Fibroblast of peridontal ligament (primary cell): ENCODE data around the gene EXOSC7.
"Not testable (repeated sequence)": the region's sequence is repeated elsewhere in the genome, so short reads cannot be mapped to it uniquely, and the experiment has no call there.

ENCODE experiments used
- DNase-seq: peaks from one replicate; pipeline ENCODE4 v3.0.0-alpha.2; 2010; ENCODE audit errors: extremely low read depth

Gene EXOSC7

GRCh38 chr3:44962621-44963393, 13.2 kb upstream of the EXOSC7 start:
- DNase-seq: peak; percentile 37

- no peak for DNase-seq
Observed at GRCh38 chr3:44963571-44964325, 12.3 kb upstream of the EXOSC7 start.

DNA sequence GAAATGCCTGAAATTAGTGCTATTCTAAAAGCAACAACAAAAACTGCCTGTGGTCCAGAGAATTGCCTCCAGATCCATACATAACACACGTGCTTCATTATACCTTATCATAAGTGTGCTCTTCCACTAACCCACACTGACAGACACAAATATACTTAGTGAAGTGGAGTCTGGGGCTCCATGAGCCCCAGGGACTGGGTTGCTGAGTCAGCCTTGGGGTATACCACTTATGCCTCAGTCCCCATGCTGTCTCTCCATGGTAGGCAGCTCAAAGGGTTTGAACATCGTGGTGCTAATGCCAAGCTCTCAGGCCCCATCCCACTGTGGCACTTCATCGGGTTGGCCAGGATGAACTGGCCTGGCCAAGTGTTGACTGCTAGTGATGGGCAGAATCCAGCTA, 10.9 kb upstream of the EXOSC7 start:
- no peak for DNase-seq

DNA sequence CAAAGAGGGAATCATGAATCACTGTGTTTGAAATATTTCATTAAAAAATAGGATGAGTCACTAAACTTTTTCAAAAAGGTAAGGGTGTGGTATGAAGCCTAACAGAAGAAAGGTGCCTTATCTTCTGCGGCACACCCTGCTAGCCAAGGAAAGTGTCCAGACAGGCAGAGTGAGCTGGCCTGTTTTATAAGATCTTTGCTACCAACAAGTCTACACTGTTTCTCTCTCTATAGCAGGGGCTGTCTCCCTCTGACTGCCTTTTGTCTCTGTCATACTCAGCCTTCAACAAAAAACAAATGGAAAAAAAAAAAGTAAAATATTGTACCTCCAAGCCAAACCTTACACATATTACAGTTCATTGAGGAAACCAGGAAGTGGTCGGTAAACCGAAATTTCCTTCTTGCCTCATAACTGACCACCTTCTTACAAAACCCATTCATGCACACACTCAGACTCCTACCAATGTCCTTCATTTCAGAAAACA, 9.2 kb upstream of the EXOSC7 start:
- no peak for DNase-seq

- DNase-seq: no peak
Observed at GRCh38 chr3:44968447-44968858, 7.6 kb upstream of the EXOSC7 start.

- DNase-seq: no peak
Observed at GRCh38 chr3:44969154-44969827, 6.8 kb upstream of the EXOSC7 start.

- no peak for DNase-seq
Observed at GRCh38 chr3:44969828-44970179, 6.2 kb upstream of the EXOSC7 start.

- no peak for DNase-seq
Observed at GRCh38 chr3:44970926-44971490, 5.0 kb upstream of the EXOSC7 start.

- DNase-seq: no peak
Observed at GRCh38 chr3:44974416-44974815, 1.6 kb upstream of the EXOSC7 start.

GRCh38 chr3:44981220-44981619, 5.2 kb downstream of the EXOSC7 start:
- DNase-seq: no peak

DNA sequence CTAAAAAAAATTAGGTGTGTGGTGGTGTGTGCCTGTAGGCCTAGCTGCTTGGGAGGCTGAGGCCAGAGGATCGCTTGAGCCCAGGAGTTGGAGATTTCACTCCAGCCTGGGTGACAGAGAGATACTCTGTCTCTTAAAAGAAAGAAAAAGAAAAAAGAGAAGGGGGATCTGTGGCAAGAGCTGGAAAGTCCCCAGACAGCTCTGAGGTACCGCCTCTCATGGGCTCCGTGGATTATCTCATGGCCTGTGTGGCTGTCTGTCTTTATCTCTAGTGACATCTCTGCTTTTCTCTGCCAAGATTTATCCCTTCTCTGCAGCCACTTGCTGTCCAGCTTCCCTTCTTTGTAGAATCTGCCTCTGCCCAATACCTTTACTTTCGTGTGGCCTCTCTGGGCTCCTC, 5.7 kb downstream of the EXOSC7 start:
- no peak for DNase-seq

DNA sequence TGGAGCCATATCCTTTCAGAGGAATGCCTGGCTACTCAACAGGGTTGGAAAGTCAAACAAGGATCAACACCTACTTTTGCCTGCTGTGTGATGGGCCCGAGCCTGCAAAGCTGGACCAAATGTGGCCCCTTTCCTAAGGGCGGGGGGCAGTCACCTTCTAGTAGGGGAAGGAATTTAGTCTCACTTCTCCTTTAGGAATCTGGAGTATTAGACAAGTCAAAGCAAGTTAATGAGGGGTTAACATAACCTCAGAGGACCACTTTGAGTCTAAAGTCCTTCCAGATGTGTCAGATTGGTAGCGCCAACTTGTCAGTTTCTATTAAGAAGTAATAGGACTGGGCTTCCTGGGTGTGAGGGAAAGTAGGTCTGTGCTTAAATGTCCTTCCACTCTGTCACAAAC, 6.8 kb downstream of the EXOSC7 start:
- no peak for DNase-seq

DNA sequence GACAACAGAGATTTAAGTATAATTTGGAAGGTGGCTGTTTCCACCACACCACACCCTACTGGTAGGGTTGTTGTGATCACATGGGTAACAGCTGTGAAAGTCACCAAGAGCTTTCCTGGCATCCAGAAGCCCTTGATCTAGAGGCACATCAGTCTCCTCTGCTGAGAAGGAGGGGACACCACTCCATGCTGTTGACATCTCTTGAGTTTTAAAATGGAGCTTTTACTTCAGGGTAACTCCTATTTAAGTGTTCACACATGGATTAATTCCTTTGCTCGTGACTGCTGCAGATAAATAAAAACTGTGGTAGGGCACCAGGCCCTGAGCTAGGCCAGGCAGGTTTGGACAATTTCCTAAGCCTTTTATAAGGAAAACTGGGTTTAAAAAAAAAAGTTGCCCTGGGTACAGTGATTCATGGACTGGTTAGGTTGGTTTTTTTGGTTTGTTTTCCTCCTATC, 7.5 kb downstream of the EXOSC7 start:
- peak; percentile 22 for DNase-seq

DNA sequence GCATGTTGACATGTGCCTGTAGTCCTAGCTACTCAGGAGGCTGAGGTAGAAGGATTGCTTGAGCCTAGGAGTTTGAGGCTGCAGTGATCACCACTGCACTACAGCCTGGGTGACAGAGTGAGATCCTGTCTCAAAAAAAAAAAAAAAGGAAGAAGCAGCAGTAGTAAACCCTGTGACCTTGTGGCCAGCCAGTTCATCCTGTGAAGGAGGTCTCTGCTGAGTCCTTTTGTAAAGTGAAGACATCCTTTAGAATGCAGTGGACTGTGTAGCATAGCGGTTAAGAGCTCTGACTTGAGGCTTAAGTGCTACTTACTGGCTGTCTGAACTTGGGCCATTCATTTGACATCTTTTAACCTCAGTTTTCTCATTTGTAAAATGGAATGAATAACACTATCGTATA, 8.3 kb downstream of the EXOSC7 start:
- DNase-seq: no peak

DNA sequence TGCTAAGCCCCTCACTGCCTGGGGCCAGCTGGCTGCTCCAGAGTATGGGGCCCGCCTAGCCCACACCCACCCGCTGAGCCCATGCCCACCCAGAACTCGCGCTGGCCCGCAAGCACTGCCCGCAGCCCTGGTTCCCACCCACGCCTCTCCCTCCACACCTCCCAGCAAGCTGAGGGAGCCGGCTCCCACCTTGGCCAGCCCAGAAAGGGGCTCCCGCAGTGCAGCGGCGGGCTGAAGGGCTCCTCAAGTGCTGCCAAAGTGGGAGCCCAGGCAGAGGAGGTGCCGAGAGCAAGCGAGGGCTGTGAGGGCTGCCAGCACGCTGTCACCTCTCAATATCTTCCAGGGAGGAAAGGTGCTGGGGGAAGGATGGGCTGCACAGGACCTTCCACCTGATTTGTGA, 10.3 kb downstream of the EXOSC7 start:
- not testable (repeated sequence) for DNase-seq

- no peak for DNase-seq
Observed at GRCh38 chr3:44987332-44987731, 11.3 kb downstream of the EXOSC7 start.

DNA sequence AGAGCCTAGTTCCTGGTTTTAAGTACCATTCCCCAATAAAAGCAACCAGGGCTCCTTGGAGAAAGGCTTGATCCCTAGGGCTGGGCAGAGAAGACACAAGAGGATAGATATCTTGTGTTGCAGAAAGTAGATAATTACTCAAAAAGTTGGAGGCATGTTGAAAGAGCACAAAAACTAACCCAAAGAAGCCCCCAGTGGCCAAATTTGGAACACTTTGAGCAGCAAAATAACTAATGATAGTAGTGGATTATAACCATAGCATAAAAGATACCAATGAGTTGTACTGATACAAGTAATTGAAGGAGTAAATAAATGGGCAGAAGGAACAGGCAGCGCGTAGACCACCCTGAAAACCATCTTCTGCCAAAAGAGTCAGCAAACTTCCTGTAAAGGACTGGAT, 12.0 kb downstream of the EXOSC7 start:
- DNase-seq: peak; percentile 33

GRCh38 chr3:44989141-44989540, 13.1 kb downstream of the EXOSC7 start:
- DNase-seq: no peak

DNA sequence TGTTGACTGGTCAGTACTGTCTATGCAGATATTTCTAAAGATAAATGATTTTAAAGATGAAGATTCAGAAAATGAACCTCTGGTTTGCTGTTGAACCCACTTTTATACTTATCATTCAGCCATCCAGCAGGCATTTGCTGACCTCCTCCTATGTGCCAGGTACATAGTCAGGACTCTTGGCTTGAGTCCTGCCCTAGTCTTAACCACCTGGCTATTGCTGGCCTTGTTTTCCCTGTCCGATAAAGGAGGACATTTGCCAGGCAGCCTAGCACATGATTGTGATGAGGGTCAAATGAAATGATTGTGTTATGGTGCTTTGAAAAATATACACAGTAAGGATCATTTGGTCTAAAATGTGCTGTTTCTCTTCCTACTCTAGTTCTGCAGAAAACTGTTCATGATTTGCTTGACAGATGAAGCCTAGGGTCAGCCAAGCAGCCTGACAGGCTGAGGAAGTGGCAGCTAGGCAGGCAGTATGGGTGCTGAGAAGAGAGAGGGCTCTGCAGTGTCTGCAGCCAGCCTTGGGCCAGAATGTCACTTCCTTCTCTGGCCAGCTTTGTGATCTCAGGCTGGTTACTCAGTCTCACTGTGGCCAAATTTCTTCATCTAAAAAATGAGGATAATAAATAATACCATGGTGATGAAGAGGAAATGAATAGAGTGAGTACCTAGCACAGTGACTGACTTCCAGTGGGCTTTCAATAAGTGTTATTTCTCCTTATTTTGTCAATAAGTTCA, 13.8 kb downstream of the EXOSC7 start:
- no peak for DNase-seq

- no peak for DNase-seq
Observed at GRCh38 chr3:44991326-44991725, 15.3 kb downstream of the EXOSC7 start.
